HepG2 (cell line): ENCODE data around the gene PGM5.

Source experiments
- HDAC1 ChIP-seq: sonication (generic); formaldehyde crosslinking; IDR thresholded peaks from 2 replicates; pipeline ENCODE4 v1.5.1; 2020; ENCODE audit warnings: mild to moderate bottlenecking, missing genetic modification reagents
- HDAC2 ChIP-seq: sonication (generic); formaldehyde crosslinking; IDR thresholded peaks from 2 replicates; pipeline ENCODE4 v1.4.0; 2020; ENCODE audit warnings: missing genetic modification reagents
- MED13 ChIP-seq: sonication (generic); formaldehyde crosslinking; IDR thresholded peaks from 2 replicates; pipeline ENCODE4 v1.5.0; 2020; ENCODE audit warnings: missing genetic modification reagents
- TBL1XR1 ChIP-seq: fragments of 150-350 bp; IDR thresholded peaks from 2 replicates; pipeline ENCODE4 v1.6.1; 2014; ENCODE audit warnings: borderline replicate concordance, low read length; ENCODE audit not compliant: partially characterized antibody
- TBX3 ChIP-seq: fragments of 450-650 bp; IDR thresholded peaks from 2 replicates; pipeline ENCODE4 v1.6.1; 2017; ENCODE audit warnings: antibody characterized with exemption, mild to moderate bottlenecking, inconsistent platforms, borderline replicate concordance
- ZNF207 ChIP-seq: fragments of 450-650 bp; IDR thresholded peaks from 2 replicates; pipeline ENCODE4 v1.6.1; 2016; ENCODE audit warnings: antibody characterized with exemption, borderline replicate concordance

DNA sequence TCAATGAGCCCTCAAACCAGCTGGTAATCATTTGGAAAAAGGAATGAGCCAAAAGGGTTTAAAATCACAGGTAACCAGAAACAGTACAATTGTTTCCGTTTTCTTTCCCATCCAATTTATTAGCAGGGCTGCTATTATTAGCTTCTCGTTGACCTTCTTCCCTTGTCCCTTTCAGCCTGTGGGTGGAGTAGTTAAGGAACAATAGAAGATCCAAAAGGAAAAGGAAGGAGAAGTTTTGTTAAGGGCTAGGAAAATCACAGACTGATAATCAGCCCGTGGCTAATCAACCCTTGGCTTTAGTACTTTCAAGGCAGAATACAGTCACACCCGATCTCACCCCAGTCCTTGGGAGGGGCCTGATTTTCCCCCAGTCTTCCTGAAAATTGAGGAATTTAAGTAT lies 145.9 kb downstream of the PGM5 start:
- TF ChIP-seq HDAC2 (CRISPR knock-in tag) (no peak), ZNF207 (no peak), TBL1XR1 (no peak), HDAC1 (CRISPR knock-in tag) (no peak), TBX3 (no peak), MED13 (CRISPR knock-in tag) (no peak)
